ENCODE data around the gene CDHR5. TPM values are rescaled to one million over a fixed set of nuclear protein-coding genes. Genes with fewer than 3 reads are reported as not detected.

CDHR5 gene
- total RNA-seq, 6 experiments from 2014 or later, result not detected

GRCh38 chr11:607971-608659 is 16.6 kb downstream of the CDHR5 start:
- Mint-ChIP-seq H3K9me3 (no peaks in the 10 kb centered on the region), H3K4me1 (ENCODE audit: low read depth) (no peaks in the 10 kb centered on the region), H3K36me3 (ENCODE audit: low read depth) (peaks cover 20% of the 10 kb centered on the region; the same call in 1 of the 2 replicates), H3K4me3 (no peak overlapping the region), H3K27me3 (ENCODE audit: insufficient read depth) (no peaks in the 10 kb centered on the region; the same call in none of the 2 replicates), H3K27ac (no peak overlapping the region)
- DNase-seq, result no peak
- TF ChIP-seq, protein P1, sequence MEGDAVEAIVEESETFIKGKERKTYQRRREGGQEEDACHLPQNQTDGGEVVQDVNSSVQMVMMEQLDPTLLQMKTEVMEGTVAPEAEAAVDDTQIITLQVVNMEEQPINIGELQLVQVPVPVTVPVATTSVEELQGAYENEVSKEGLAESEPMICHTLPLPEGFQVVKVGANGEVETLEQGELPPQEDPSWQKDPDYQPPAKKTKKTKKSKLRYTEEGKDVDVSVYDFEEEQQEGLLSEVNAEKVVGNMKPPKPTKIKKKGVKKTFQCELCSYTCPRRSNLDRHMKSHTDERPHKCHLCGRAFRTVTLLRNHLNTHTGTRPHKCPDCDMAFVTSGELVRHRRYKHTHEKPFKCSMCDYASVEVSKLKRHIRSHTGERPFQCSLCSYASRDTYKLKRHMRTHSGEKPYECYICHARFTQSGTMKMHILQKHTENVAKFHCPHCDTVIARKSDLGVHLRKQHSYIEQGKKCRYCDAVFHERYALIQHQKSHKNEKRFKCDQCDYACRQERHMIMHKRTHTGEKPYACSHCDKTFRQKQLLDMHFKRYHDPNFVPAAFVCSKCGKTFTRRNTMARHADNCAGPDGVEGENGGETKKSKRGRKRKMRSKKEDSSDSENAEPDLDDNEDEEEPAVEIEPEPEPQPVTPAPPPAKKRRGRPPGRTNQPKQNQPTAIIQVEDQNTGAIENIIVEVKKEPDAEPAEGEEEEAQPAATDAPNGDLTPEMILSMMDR (IDR thresholded peaks at IDR 0.05), result no peak

- Mint-ChIP-seq H3K27me3 (ENCODE audit: insufficient read depth) (no peaks in the 10 kb centered on the region; the same call in none of the 2 replicates), H3K4me1 (ENCODE audit: low read depth) (no peaks in the 10 kb centered on the region), H3K27ac (no peak overlapping the region), H3K36me3 (ENCODE audit: low read depth) (peaks cover 19% of the 10 kb centered on the region; the same call in 1 of the 2 replicates), H3K9me3 (no peaks in the 10 kb centered on the region), H3K4me3 (no peak overlapping the region)
- no peak for DNase-seq
- TF ChIP-seq, protein P1 (IDR thresholded peaks at IDR 0.05), result no peak
Observed at GRCh38 chr11:607020-607780, 17.6 kb downstream of the CDHR5 start.

- no peaks in the 10 kb centered on the region for H3K9me3 Mint-ChIP-seq
- H3K4me1 Mint-ChIP-seq (ENCODE audit: low read depth), result no peaks in the 10 kb centered on the region
- TF ChIP-seq, protein P1 (IDR thresholded peaks at IDR 0.05), result no peak
- peaks cover 1% of the 10 kb centered on the region for H3K27me3 Mint-ChIP-seq (ENCODE audit: insufficient read depth)
- H3K27ac Mint-ChIP-seq, result no peak overlapping the region
- H3K36me3 Mint-ChIP-seq (ENCODE audit: low read depth), result peaks cover 23% of the 10 kb centered on the region
- DNase-seq, result no peak
- no peak overlapping the region for H3K4me3 Mint-ChIP-seq
Observed at GRCh38 chr11:606245-606644, 18.5 kb downstream of the CDHR5 start.

GRCh38 chr11:605286-606129 is 19.2 kb downstream of the CDHR5 start:
- no peaks in the 10 kb centered on the region for H3K9me3 Mint-ChIP-seq
- TF ChIP-seq, protein P1 (IDR thresholded peaks at IDR 0.05), result no peak
- no peak overlapping the region for H3K4me3 Mint-ChIP-seq
- no peak overlapping the region for H3K27ac Mint-ChIP-seq
- DNase-seq, result no peak
- peaks cover 20% of the 10 kb centered on the region for H3K36me3 Mint-ChIP-seq (ENCODE audit: low read depth)
- no peaks in the 10 kb centered on the region for H3K4me1 Mint-ChIP-seq (ENCODE audit: low read depth)
- peaks cover 1% of the 10 kb centered on the region for H3K27me3 Mint-ChIP-seq (ENCODE audit: insufficient read depth)

DNA sequence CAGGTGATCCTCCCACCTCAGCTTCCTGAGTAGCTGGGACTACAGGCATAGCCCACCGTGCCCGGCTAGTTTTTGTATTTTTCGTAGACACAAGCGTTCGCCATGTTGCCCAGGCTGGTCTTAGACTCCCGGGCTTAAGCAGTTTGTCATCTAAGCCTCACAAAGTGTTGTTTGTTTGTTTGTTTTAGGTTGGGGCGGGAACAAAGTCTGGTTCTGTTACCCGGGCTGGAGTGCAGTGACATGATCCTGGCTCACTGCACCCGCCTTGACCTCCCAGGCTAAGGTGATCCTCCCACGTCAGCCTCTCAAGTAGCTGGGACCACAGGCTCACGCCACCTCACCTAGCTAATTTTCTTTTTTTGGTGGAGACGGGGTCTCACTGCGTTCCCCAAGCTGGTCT is 21.6 kb downstream of the CDHR5 start:
- H3K4me3 Mint-ChIP-seq, result no peak overlapping the region
- TF ChIP-seq, protein P1 (IDR thresholded peaks at IDR 0.05), result no peak

More for the DNA sequence above, 21.6 kb downstream of the CDHR5 start:
- Mint-ChIP-seq H3K36me3 (ENCODE audit: low read depth) (peaks cover 25% of the 10 kb centered on the region), H3K27ac (no peak overlapping the region), H3K4me1 (ENCODE audit: low read depth) (no peaks in the 10 kb centered on the region), H3K27me3 (ENCODE audit: insufficient read depth) (peaks cover 1% of the 10 kb centered on the region), H3K9me3 (no peaks in the 10 kb centered on the region)
- no peak for DNase-seq
